GM13976 (cell line): ENCODE data around the gene ZNF783.
"Not testable (repeated sequence)": the region's sequence is repeated elsewhere in the genome, so short reads cannot be mapped to it uniquely, and the experiment has no call there.

Experiments
- DNase-seq: peaks from one replicate; pipeline ENCODE4 v3.0.0; 2012; ENCODE audit warnings: low spot score
- in situ Hi-C: fragments of 300-500 bp; cut with MboI; formaldehyde crosslinking; loops from one replicate; pipeline ENCODE4 v1.12.0; 2022; ENCODE audit warnings: low sequenced_read_pairs, mixed read lengths, inconsistent platforms; ENCODE audit not compliant: unreplicated experiment
- TF ChIP-seq, protein P1 (sequence below): IDR thresholded peaks from 2 replicates; pipeline ENCODE4 v1.5.1; 2012; ENCODE audit warnings: borderline replicate concordance, mild to moderate bottlenecking; ENCODE audit not compliant: insufficient read depth; ENCODE audit errors: extremely low read depth, missing control alignments, control extremely low read depth

The ZNF783 gene

DNA sequence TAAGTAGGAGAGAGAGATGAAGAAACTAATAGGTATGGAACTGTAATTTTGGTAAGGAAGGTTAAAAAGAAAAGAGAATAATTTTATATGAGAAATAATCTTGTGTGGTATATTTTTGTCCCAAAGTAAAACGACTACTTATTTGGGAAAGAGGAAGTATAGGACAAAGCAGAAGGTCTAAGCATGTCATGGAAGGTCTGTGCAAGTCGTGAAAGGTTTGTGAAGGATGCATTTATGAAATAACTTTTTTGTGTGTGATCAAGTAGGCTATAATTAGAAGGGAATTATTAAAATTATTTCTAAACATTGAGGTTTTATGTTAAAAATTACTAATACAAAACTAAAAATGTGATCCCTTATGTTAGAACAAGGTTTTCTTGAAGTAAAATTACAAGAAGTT is 63.3 kb downstream of the ZNF783 start:
- TF ChIP-seq, protein P1, sequence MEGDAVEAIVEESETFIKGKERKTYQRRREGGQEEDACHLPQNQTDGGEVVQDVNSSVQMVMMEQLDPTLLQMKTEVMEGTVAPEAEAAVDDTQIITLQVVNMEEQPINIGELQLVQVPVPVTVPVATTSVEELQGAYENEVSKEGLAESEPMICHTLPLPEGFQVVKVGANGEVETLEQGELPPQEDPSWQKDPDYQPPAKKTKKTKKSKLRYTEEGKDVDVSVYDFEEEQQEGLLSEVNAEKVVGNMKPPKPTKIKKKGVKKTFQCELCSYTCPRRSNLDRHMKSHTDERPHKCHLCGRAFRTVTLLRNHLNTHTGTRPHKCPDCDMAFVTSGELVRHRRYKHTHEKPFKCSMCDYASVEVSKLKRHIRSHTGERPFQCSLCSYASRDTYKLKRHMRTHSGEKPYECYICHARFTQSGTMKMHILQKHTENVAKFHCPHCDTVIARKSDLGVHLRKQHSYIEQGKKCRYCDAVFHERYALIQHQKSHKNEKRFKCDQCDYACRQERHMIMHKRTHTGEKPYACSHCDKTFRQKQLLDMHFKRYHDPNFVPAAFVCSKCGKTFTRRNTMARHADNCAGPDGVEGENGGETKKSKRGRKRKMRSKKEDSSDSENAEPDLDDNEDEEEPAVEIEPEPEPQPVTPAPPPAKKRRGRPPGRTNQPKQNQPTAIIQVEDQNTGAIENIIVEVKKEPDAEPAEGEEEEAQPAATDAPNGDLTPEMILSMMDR = no peak
- in situ Hi-C loops = no loop called here
- no peak for DNase-seq

DNA sequence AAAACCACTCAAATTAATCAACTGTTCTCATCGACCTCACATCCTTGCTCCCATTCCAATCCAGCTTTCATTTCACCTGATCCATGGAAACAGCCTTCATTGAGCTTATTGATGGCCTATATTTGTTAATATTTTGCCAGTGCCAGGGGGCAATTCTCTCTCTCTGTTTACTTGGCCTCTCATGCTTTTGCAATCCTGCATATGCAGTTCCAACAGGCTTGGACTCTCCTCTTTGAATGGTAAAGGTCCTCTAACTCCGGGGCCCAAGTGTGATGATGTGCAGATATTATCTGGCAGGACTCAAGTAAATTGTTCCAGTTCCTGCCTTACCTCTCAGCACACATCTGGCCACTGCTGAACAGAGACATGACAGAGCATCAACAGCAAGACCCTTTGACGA is 67.3 kb downstream of the ZNF783 start:
- TF ChIP-seq, protein P1 = no peak
- no peak for DNase-seq
- in situ Hi-C loops = no loop called here

DNA sequence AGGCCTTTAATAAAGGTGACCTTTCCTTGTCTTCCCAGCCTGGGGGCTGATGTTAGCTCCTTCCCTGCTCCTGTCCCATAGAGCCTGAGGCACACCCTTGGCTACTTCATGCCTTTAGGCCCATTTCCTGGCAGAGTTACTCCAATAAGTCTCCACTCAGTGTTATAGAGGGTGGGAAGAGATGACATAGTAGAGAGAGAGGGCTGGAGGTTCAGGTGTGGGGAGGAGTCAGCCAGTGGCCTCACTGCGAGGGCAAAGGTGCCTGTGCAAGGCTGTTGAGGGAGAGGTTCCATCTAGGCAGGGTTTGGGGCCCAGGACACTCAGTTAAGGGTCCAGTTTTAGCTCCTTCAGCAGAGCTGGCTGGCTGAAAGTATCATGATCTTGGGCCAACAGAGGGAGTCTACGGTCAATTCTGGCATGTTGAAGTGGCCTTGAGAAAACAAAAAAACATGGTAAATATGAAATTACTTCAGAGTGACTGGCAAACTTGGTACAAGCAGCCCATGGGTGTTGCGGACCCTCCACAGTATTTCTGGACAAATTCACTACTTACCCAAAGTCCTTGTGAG is 67.9 kb downstream of the ZNF783 start:
- in situ Hi-C loops = no loop called here
- no peak for DNase-seq
- TF ChIP-seq, protein P1 = no peak

DNA sequence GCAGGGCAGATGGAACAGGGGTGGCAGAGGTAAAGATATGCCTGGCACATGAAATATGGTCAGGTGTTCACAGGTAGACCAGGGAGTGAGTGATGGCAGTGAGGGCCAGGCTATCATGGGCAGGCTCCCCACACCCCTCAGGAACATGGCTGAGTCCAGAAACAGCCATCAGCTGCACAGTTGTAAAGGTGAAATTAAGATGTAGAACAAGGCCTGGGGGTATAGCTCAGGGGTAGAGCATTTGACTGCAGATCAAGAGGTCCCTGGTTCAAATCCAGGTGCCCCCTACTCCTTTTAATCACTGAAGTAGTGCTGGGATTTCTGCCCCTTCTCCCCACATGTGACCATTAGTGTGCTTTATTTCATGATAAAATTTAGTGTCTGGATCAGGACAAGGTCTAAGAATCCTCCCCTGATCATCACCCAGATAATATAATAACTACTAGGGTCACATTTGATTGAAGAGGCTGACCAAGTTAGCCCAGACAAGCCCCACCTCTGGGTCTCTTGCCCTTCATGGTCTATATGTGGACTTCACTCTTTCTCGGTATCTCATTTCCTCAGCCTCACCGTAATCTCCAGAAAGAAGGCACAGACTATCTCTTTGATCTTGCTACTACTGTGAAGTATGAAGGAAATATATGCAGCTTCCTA is 69.0 kb downstream of the ZNF783 start:
- no peak for DNase-seq
- in situ Hi-C loops = no loop called here
- TF ChIP-seq, protein P1 = no peak

DNA sequence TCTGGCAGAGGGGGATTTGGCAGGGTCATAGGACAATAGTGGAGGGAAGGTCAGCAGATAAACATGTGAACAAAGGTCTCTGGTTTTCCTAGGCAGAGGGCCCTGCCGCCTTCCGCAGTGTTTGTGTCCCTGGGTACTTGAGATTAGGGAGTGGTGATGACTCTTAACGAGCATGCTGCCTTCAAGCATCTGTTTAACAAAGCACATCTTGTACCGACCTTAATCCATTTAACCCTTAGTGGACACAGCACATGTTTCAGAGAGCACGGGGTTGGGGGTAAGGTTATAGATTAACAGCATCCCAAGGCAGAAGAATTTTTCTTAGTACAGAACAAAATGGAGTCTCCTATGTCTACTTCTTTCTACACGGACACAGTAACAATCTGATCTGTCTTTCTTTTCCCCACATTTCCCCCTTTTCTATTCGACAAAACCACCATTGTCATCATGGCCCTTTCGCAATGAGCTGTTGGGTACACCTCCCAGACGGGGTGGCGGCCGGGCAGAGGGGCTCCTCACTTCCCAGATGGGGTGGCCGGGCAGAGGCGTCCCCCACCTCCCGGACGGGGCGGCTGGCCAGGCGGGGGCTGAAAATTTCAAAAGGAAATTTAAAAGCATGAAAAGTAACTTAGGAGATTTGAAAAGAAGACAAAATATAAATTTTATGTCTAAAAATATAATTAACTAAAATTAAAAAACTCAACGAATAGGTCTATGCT is 70.8 kb downstream of the ZNF783 start:
- DNase-seq, in situ Hi-C loops: not testable (repeated sequence)

DNA sequence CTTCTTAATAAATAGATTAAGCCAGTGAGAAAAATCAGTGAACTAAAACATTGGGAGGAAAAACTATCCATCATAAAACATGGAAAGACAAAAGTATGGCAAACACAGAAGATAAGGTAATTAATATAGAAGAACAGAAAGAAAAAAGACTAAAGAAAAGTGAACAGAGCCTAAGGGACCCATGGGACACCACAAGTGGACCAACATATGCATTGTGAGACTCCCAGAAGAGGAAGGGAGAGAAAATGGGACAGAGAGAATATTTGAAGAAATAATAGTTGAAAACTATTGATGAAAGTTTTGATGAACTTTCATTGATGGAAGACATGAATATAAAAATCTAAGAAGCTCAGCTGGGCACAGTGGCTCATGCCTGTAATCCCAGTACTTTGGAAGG is 71.3 kb downstream of the ZNF783 start:
- no peak for DNase-seq
- TF ChIP-seq, protein P1 = no peak
- in situ Hi-C loops = no loop called here

DNA sequence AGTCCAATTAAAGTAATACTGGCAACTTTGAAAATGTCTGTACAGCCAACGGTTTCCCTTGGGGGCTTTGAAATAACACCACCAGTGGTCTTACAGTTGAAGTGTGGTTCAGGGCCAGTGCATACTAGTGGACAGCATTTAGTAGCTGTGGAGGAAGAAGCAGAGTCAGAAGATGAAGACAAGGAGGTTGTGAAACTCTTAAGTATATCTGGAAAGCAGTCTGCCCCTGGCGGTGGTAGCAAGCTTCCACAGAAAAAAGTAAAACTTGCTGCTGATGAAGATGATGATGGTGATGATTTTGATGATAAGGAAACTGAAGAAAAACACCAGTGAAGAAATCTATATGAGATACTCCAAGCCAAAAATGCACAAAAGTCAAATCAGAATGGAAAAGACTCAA is 72.2 kb downstream of the ZNF783 start:
- in situ Hi-C loops = no loop called here
- no peak for DNase-seq
- TF ChIP-seq, protein P1 = no peak
